GM19193 (cell line): Measurements from ENCODE around the gene FAM90A1.
"Not testable (repeated sequence)": the region's sequence is repeated elsewhere in the genome, so short reads cannot be mapped to it uniquely, and the experiment has no call there.

Experiments used
- POLR2A ChIP-seq: IDR thresholded peaks from 4 replicates; pipeline ENCODE4 v1.6.1; 2011; ENCODE audit not compliant: insufficient read depth, insufficient read length; ENCODE audit errors: extremely low read depth

Gene FAM90A1

GRCh38 chr12:8226992-8227731 lies at the start of gene FAM90A1:
Gene FAM90A1, minus strand, starts transcription at chr12:8227618. Its CDS starts 2,786 bp downstream, at chr12:8224832.
- TF ChIP-seq POLR2A = not testable (repeated sequence)

GRCh38 chr12:8242880-8243681 lies 15.7 kb upstream of the FAM90A1 start:
- peak; percentile 39 for TF ChIP-seq POLR2A

GRCh38 chr12:8226355-8226754 lies 1.1 kb downstream of the FAM90A1 start:
- no peak for TF ChIP-seq POLR2A

DNA sequence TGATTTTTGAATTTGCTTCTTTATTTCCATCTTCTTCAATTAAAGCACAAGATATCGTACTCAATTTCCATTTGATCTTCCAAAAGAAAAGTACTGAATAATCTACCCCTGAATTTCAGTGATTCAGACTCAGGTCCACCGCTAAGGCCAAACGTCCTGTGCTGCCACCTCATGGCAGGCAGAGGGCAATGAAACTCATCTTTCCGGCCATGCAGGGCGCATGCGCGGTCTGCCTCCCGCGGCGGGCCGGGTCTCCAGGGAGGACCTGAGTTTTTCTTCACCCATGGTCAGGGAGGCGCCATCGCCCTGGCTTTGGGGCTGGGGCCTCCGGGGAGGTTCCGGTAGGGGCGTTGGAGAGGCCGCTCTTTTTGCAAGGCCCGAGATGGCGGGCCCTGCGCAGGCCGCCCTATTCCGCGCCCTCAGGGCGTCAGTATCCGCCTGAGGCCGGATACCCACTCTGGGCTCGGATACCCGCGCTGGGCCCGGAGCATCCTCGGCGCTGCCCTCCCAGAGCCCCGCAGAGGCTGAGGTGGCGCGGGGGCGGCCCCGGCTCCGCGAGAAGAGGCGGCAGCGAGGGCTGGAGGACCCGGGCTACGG lies 47.3 kb downstream of the FAM90A1 start:
- TF ChIP-seq POLR2A = peak; percentile 51
